ENCODE measurements around the gene ATG9B. TPM values are rescaled to one million over a fixed set of nuclear protein-coding genes. Genes with fewer than 3 reads are reported as not detected.

ATG9B gene
- total RNA-seq, 1 experiment from 2014 or later, result 0.98 TPM

DNA sequence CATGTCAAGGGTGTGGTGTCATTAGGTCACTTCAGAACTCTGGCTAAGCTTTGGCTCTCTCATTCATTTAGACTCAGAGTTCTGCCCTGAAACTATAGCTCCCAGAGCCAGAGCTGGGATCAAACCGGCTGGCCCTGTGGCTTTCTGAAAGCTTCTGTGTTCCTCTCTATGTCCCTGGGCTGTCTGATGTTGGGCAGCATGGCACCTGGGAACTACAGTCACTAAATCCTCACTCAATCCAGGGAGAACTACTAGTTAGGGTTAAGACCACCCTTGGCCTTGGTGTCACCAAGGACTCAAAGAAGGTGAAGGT lies 13.2 kb downstream of the ATG9B start:
- Histone ChIP-seq H3K27ac (ENCODE audit: low read length) (peak overlapping the region; percentile 42), H3K36me3 (ENCODE audit: control insufficient read depth, insufficient read depth, low read length) (no peaks in the 10 kb centered on the region), H3K27me3 (ENCODE audit: control insufficient read depth, insufficient read depth, low read length) (no peaks in the 10 kb centered on the region), H3K4me1 (ENCODE audit: control insufficient read depth, insufficient read depth, low read length) (peaks cover 34% of the 10 kb centered on the region), H3K9me3 (ENCODE audit: control insufficient read depth, insufficient read depth, low read depth, low read length) (no peaks in the 10 kb centered on the region), H3K4me3 (ENCODE audit: low read depth in 2 of 2, low read length in 2 of 2) (peak overlapping the region in 1 of 2 experiments; percentile 8; a peak in 1 of 4 replicates)
- no TSS peak for BruUV-seq (replicated peaks)
- intact Hi-C loops (cut with micrococcal nuclease; ENCODE audit: unreplicated experiment), result no loop called here
- no peak for DNase-seq (ENCODE audit: low read depth, low spot score)
- CTCF ChIA-PET, result interaction anchor here (0.9 to 2.4 kb wide), 3 partner anchors 8 to 46 kb away, joined by 3 to 11 read pairs (median 5); no protein-coding TSS in a partner anchor
- TF ChIP-seq POLR2AphosphoS5 (IDR thresholded peaks at IDR 0.05; ENCODE audit: low read depth, low read length) (no peak), SIN3A (IDR thresholded peaks at IDR 0.05; ENCODE audit: borderline replicate concordance, insufficient read depth, low read depth, low read length) (no peak), TCF7L2 (IDR thresholded peaks at IDR 0.05; ENCODE audit: low read depth, low read length) (no peak)
- TF ChIP-seq, protein P1, sequence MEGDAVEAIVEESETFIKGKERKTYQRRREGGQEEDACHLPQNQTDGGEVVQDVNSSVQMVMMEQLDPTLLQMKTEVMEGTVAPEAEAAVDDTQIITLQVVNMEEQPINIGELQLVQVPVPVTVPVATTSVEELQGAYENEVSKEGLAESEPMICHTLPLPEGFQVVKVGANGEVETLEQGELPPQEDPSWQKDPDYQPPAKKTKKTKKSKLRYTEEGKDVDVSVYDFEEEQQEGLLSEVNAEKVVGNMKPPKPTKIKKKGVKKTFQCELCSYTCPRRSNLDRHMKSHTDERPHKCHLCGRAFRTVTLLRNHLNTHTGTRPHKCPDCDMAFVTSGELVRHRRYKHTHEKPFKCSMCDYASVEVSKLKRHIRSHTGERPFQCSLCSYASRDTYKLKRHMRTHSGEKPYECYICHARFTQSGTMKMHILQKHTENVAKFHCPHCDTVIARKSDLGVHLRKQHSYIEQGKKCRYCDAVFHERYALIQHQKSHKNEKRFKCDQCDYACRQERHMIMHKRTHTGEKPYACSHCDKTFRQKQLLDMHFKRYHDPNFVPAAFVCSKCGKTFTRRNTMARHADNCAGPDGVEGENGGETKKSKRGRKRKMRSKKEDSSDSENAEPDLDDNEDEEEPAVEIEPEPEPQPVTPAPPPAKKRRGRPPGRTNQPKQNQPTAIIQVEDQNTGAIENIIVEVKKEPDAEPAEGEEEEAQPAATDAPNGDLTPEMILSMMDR (IDR thresholded peaks at IDR 0.05), result no peak
- TF ChIP-seq, protein P2, sequence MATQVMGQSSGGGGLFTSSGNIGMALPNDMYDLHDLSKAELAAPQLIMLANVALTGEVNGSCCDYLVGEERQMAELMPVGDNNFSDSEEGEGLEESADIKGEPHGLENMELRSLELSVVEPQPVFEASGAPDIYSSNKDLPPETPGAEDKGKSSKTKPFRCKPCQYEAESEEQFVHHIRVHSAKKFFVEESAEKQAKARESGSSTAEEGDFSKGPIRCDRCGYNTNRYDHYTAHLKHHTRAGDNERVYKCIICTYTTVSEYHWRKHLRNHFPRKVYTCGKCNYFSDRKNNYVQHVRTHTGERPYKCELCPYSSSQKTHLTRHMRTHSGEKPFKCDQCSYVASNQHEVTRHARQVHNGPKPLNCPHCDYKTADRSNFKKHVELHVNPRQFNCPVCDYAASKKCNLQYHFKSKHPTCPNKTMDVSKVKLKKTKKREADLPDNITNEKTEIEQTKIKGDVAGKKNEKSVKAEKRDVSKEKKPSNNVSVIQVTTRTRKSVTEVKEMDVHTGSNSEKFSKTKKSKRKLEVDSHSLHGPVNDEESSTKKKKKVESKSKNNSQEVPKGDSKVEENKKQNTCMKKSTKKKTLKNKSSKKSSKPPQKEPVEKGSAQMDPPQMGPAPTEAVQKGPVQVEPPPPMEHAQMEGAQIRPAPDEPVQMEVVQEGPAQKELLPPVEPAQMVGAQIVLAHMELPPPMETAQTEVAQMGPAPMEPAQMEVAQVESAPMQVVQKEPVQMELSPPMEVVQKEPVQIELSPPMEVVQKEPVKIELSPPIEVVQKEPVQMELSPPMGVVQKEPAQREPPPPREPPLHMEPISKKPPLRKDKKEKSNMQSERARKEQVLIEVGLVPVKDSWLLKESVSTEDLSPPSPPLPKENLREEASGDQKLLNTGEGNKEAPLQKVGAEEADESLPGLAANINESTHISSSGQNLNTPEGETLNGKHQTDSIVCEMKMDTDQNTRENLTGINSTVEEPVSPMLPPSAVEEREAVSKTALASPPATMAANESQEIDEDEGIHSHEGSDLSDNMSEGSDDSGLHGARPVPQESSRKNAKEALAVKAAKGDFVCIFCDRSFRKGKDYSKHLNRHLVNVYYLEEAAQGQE (IDR thresholded peaks at IDR 0.05; ENCODE audit: insufficient read depth in 1 of 2, low read depth in 2 of 2, low read length in 1 of 2), result no peak
- in situ Hi-C loops (cut with HindIII; ENCODE audit: low pct_unique_long_range_greater_than_20kb, low sequenced_read_pairs), result no loop called here
- POLR2A ChIA-PET, result no interaction called here
- ATAC-seq, result no peak; the same call in 1 of the 2 replicates

DNA sequence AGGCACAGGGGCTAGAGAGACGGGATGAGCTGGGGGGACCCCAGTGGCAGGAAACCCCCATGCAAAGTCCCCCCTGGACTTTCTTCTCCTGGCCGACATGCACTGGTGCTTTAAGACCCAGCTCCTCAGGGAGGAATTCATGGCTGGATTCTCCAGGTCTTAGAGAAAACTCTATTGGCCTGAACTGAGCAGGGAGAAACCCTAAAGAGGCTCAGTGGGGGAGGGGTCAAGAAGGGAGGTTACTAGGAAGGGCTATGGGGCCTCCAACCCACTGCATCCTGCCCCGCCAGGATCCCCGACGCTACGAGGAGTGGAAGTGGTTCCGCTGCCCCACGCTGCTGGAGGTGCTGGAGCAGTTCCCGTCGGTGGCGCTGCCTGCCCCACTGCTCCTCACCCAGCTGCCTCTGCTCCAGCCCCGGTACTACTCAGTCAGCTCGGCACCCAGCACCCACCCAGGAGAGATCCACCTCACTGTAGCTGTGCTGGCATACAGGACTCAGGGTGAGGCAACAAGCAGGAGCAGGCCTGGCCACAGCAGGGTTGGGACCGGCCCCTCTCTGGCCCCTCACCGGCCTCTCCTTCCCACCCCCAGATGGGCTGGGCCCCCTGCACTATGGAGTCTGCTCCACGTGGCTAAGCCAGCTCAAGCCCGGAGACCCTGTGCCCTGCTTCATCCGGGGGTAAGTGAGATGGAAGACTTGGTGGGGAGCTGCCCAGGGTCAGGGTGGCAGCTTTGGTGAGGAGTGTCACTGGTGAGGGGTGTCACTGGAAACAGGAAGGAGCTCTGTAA lies 13.8 kb downstream of the ATG9B start:
- Histone ChIP-seq H3K27ac (ENCODE audit: low read length) (peak overlapping the region; percentile 42), H3K9me3 (ENCODE audit: control insufficient read depth, insufficient read depth, low read depth, low read length) (no peaks in the 10 kb centered on the region), H3K4me1 (ENCODE audit: control insufficient read depth, insufficient read depth, low read length) (peaks cover 34% of the 10 kb centered on the region), H3K27me3 (ENCODE audit: control insufficient read depth, insufficient read depth, low read length) (no peaks in the 10 kb centered on the region), H3K36me3 (ENCODE audit: control insufficient read depth, insufficient read depth, low read length) (no peaks in the 10 kb centered on the region), H3K4me3 (ENCODE audit: low read depth in 2 of 2, low read length in 2 of 2) (peak overlapping the region; percentile 2 to 8; a peak in 1 of 4 replicates)
- DNase-seq (ENCODE audit: low read depth, low spot score) (no peak), ATAC-seq (peak; percentile 35)
- in situ Hi-C loops (cut with HindIII; ENCODE audit: low pct_unique_long_range_greater_than_20kb, low sequenced_read_pairs), result no loop called here
- BruUV-seq (replicated peaks), result no TSS peak
- intact Hi-C loops (cut with micrococcal nuclease; ENCODE audit: unreplicated experiment), result no loop called here
- TF ChIP-seq TCF7L2 (IDR thresholded peaks at IDR 0.05; ENCODE audit: low read depth, low read length) (no peak), POLR2AphosphoS5 (IDR thresholded peaks at IDR 0.05; ENCODE audit: low read depth, low read length) (no peak), SIN3A (IDR thresholded peaks at IDR 0.05; ENCODE audit: borderline replicate concordance, insufficient read depth, low read depth, low read length) (no peak)
- TF ChIP-seq, protein P2 (IDR thresholded peaks at IDR 0.05; ENCODE audit: insufficient read depth in 1 of 2, low read depth in 2 of 2, low read length in 1 of 2), result no peak
- TF ChIP-seq, protein P1 (IDR thresholded peaks at IDR 0.05), result no peak
- ChIA-PET POLR2A (interaction anchor here (0.7 kb wide), 1 partner anchor 1506 kb away, joined by 4 read pairs; no protein-coding TSS in a partner anchor), CTCF (interaction anchor here (0.7 to 2.4 kb wide), 8 partner anchors 8 to 112 kb away, joined by 3 to 16 read pairs (median 5); no protein-coding TSS in a partner anchor)

Data from Panc1 (cell line).